NCI-H1092 (cell line): Measurements from ENCODE around the gene TFG.

Source experiments
- DNase-seq: peaks from one replicate; lab custom pipeline; 2025; lab: John Stamatoyannopoulos, UW

TFG gene

DNA sequence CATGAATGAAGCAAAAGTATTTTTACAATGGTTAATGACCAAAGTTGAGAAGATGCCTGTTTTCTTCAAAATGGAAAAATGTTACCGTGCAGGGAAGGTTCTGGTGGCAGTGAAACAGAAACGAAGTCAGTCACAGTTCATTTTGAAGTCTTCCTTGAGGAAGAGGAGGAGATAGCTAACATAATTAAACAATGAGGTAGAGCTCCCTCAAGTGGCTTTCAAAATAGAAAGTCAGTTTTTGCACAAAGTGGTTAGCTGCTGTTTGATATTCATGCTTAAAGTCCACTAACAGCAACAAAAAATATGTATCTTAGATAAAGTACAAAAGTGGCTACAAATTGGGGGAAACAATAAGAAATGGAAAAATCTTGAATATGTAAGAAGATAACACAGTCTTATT is 87.3 kb downstream of the TFG start:
- DNase-seq = no peak

DNA sequence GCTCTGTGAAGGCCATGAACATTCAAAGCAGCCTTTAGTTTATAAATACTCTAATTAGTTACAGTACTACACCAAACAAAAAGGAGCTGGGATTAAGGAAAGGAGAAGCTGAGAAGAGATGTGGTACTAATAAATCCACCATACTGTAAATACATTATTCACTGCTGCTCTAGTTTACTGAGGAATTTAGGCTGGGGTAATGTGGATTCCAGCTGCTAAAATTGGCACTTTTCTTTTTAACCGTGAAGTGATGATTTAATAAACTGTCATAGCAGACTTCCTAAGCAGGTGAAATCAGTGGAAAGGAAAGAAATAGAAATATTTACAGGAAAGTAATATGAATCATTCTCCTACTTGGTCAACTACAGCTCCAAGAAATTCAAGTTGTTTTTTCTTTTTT is 88.7 kb downstream of the TFG start:
- no peak for DNase-seq
